Stimulated activated CD4-positive, alpha-beta T cell treated with anti-CD3 and anti-CD28 coated beads, Interleukin-15, amount 100 ng/mL, for 1 hour (primary cell): Measurements from ENCODE around the gene ITPK1.

ENCODE experiments used
- DNase-seq, 2 donors: peaks; one replicate each; pipeline ENCODE4 v3.0.0-alpha.2; 2020; ENCODE audit warnings: low read depth in 1 of 2, low spot score in 1 of 2

Gene ITPK1

DNA sequence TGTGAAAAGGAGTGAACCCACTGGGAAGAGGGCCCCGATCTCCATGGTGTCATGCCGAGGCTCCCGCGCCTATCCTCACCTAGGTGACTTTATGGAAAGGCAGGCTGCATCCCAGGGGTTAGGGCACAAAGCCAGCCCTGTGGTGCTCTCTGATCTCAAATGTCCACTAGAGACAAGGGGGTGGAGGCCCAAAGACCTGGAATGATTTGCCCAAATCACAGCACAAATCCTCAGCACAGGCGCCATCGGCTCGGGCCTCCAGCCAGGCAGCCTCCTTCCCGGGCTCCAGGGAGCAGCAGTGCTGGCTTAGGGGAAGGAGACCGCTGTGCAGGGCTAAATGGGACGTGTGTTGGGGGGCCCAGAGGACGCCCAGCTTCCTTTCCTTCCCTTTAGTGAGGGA is 175.2 kb downstream of the ITPK1 start:
- DNase-seq = no peak

DNA sequence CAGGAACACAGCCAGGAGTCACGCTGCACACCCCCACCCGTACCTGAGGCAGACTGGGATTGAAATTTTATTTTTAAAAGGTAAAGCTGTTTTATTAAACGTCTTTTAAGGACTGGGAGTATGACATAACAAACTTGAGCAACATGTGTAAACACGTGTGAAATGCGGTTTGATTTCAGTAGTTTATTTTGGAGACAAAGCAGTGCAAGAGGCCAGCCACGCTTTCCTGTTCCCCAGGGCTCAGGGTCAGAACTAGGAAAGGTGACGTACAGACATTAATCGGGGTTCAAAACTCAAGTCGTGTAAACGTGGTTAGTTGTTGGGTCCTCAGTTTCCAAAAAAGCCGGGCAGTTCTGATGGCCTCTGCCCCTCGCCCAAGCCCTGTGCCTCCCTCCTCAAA is 176.0 kb downstream of the ITPK1 start:
- no peak for DNase-seq

DNA sequence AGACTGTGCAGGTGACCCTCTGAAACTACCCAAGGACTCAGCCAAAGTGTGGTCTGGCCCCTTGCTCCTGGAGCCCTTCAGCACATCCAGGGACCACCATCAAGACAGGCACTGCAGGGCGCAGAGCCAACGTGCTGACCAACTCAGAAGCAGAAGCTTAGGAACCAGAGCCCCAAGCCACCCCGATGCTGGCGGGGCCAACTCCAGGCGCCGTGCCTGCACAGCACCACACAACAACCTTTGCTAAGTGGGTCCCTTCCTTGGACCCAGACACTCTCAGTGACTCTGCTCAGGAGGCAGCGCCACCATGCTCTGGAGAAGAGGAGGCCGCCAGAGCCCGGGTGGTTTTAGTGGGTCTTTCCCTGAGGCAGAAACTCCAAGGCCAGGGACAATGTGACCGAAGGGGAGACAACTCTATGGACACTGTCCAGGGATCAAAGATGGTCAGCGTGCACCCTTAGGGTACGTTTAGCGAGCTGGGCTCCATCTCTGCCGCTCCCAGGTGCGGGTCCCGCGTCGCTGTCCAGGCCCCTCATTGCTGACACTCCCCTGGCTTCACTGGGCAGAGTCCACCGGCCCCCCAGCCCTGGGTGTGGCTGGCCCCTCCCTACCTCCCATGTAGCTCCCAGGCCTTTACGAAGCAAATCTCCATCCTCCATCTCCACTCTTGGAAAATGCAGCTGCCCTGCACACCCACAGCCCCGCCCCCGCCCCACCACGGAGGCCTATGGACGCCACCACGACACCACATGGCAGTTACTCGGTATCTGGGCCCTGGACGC is 176.6 kb downstream of the ITPK1 start:
- DNase-seq = no peak

DNA sequence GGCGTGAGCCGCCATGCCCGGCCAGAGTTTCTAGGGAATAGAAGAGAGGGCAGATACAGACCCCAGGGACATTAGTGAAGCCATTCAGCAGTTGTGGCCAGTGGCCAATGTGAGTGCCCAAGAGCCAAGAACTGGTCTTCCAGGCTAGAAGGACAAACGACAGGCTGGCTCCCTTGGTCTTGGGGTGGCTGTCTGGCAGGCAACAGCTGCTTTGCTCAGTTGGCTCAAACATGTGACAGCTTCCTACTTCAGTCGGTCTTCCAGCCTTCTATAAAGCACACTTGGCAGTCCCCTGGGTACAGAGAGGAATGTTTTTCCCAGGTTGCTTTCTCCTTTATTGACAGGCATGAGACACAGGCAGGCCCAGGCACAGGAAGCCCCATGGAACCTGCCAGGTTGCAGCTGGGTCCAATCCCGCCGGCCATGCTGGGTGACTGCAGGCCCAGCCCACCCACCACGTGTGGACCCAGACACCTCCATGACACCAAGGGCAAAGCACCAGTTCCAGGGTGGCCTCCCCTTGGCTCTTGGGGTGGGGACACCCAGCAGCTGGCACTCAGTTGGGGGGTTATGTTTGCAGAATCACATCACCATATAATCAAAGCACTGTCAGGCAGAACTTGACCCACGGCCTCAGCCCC is 177.4 kb downstream of the ITPK1 start:
- no peak for DNase-seq

DNA sequence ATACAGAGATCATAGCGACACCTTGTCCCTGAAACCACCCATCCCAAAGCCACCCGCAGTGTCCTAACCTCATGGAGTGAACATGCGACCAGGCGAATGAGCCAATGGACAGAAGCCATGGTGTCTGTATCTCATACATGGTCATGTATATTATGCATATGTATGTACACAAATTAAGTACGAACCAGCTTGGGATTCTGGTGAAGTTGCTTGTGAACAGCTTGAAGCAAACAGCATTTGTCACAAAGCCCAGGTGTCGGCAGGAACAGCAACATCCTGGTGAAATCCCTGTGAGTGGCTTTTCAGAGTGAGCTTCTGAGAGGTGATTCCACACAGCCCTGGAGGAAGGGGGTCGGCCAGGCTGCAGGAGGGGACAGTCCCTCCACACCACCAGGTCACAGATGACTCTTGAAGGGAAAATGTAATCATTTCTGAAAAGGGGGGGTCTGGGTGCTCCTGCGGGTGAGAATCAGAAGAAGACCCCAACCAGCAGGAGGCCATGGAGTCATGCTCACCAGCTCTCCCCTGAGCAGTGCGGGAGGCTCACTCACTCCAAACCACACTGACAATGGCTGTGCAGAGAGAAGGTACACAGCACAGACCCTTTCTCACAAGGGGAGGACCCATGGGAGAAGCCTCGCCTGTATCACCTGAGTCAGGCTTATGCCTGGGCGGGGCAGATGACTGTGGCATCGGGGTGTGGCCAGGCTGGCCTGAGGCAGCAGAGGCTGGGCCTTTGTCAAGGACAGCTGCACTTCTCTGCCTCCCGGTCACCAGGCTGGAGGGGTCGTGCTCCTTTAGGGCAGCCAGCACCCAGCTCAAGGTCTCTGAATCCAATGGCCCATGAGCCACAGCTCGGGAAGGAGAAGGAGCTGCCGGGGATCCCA is 178.4 kb downstream of the ITPK1 start:
- no peak for DNase-seq

DNA sequence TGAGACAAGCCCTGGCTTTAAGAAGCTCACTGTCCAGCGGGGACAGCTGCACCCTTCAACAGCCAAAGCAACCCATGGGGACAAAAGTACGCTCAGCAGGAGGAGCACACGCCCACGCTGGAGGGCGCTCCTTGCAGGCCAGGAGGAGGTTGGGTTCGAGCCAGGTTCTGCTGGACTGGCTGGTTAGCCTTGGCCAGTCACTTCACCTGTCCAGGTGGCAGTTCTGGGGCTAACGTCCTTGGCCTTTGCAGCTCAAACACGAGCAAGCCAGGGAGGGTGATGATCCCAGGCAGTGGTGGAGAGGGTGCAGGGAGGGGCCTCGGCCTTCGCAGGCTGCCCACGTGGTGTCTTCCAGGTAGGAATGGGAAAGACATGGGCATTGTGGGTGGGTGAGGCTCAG is 179.6 kb downstream of the ITPK1 start:
- no peak for DNase-seq

DNA sequence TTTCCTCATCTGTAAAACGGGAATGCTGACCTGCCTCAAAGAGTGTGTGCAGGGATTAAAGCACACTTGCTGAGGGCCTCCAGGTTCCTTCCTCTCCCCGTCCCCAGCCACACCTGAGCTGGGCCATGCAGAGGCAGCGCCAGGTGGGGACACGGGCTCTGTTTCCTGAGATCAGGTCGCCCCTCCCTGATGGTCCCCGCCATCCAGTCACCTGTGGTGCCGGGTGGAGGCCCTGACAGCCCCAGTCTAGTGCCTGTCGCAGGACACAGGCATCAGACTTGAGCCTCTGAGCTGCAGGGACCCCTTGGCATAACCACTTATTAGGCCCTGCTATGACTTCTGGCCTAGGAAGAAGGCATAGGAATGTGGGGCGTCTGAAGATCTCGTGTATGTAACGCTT is 180.3 kb downstream of the ITPK1 start:
- no peak for DNase-seq

DNA sequence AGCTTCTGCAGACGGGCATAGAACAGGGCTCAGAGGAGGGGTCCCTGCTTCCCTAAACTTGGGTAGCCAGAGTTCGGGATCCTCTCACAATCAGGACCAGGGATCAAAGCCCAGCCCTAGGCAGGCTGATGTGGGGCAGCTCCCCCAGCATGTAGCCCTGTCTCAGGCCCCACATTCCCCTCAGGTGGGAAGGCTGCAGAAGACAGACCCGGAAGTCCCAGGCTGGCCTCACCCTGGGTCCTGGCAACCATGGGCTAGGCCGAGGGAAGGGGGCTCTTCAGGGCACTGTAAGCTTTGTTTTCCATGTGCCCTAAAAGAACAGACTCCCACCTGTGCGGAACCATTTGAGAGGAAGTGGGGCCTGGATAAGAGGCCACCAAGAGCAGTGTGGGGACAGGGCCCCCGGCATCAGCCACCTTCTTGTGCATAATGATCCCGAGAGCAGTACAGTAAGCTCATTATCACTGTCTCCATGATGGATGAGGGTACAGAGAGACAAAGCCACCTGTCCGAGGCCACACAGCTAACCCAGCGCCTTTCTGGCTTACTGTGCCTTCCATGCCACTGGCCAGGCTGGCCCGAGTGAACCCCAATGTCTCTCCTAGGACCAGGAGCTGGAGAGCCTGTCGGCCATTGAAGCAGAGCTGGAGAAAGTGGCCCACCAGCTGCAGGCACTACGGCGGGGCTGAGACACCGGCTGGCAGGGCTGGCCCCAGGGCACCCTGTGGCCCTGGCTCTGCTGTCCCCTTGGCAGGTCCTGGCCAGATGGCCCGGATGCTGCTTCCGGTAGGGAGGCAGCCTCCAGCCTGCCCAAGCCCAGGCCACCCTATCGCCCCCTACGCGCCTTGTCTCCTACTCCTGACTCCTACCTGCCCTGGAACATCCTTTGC is 181.3 kb downstream of the ITPK1 start:
- no peak for DNase-seq

DNA sequence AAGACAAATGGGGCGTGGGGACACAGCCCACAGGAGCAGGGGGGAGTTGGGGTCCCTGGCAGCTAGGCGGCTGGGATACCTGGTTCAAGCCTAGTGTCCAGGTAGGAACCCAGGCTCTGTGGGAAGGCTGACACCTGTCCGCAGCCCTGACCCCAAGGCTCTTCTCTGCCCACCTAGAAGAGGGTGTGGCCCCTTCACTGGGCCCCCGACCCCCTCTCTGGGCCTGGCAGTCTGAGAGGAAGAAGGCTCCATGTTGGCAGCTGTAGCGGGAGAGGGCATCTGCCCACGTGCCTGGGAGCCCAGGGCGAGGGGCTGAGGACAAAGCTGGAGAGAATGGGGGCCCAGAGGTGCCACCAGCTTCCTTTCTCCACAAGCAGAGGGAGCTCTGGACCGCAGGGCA is 182.2 kb downstream of the ITPK1 start:
- no peak for DNase-seq

DNA sequence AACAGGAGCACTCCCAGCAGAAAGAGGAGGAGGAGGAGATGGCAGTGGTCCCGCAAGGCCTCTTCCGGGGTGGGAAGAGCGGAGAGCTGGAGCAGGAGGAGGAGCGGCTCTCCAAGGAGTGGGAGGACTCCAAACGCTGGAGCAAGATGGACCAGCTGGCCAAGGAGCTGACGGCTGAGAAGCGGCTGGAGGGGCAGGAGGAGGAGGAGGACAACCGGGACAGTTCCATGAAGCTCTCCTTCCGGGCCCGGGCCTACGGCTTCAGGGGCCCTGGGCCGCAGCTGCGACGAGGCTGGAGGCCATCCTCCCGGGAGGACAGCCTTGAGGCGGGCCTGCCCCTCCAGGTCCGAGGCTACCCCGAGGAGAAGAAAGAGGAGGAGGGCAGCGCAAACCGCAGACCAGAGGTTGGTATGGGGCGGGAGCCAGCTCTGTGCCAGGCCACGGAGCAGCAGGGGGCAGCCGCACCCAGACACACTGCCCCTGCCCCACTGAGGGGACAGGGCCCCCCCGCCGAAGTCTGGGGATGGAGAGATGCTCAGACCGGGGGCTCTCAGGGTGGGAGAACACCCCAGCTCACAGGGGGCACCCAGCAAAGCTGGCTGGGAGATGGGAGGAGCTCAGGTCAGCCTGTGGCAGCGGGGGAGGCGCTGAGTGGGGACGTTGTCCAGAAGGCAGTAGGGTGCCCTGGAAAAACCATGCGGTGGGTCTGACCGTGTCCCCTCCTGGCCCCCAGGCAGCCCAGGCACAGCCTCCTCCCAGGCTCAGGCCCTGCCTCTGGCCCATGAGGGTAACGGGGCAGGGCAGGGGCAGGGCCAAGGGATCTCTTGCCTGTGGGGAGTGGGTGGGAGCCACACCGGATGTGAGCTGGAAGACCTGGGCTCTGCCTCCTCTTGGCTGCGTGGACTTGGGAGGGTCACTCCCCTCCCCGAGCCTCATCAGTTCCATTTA is 183.0 kb downstream of the ITPK1 start:
- no peak for DNase-seq

DNA sequence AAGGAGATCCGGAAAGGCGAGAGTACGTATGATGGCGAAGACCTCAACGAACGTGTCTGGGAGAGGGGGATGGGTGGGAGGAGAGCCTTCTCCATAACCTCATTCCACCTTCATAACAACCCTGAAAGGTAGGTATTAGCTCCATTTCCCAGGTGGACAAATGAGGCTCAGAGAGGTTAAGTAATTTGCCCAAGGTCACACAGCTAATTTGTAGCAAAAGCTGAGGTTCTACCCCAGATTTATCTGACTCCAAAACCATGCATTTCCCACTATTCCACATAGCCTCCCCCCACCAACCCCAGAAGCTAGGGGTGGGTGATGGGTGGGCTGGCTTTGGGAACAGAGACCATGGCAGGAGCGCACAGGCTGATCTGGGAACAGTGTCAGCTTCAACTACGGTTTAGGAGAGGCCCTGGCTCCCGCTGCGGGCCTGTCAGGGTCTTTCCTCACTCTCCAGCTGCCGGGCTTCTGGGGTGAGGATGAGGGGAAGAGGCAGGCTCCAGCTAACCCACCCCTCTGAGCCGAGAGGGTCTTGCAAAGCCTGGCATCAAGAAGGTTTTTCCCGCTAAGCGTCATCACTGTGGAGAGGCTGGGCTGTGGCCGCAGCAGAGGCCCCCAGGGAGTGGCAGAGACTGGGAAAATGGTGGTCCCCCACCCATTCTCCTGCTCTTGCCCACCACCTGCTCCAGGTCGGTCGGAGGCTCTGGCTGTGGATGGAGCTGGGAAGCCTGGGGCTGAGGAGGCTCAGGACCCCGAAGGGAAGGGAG is 183.9 kb downstream of the ITPK1 start:
- no peak for DNase-seq

DNA sequence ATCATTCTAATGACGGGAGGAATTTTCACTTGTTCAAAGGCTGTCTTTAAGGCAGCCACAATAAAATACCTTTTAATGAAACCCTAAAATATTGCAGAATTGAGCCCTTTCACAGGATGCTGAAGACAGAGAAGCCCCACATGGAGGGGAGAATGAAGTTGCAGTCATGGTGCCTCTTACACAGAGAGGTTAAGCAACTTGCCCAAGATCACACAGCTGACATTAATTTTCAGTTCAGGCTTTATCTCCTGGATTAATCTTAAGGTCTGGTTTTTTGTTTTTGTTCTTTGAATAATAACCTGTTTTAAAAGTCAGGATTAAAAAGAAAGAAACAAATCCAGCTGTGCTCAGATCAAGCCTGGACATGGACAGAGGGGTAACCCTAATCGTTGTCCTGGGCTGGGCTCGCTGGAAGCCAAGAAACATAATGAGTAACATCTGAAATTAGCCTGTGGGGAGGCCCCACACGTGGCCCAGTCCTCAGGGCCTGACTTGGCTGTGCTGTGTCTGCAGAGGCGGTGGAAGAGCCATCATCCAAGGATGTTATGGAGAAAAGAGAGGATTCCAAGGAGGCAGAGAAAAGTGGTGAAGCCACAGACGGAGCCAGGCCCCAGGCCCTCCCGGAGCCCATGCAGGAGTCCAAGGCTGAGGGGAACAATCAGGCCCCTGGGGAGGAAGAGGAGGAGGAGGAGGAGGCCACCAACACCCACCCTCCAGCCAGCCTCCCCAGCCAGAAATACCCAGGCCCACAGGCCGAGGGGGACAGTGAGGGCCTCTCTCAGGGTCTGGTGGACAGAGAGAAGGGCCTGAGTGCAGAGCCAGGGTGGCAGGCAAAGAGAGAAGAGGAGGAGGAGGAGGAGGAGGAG is 184.8 kb downstream of the ITPK1 start:
- no peak for DNase-seq

DNA sequence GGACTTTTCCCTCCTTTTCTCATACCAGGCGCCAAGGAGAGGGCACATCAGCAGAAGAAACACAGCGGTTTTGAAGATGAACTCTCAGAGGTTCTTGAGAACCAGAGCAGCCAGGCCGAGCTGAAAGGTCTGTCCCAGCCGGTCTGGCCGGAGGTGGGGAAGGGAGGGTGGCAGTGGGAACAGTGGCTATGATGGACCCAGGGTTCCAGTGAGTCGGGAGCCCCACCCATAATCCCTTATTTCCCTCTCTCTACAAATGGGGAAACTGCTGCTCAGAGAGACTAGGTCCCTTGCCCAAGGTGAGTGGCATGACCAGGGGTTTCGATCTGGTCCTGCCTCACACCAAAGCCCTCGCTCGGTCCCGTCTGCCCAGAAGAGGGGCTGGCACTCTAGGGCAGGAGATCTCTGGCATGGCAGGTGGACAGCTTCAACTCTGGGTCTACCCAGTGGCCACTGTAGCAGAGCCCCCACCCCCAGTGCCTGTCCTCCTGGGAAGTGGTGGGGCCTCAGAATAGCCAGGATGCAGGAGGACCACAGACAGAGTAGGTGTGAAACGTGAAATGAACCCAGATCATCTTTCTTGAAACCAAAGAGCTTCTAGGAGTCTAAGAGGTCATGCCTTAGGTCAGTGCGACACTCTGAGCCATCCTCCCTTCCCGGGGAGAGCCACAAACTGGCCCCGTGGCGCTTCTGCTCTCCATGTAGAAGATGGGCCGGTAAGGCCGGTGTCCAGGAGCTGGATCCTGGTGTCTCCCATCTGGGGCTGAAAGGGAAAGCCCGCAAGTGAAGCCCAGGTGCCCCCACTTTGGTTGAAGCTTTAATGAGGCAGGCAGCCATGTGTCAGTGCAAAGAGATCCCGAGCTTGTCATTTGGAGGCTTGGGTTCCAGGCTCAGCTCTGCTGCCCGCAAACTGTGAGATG is 185.8 kb downstream of the ITPK1 start:
- DNase-seq = no peak

DNA sequence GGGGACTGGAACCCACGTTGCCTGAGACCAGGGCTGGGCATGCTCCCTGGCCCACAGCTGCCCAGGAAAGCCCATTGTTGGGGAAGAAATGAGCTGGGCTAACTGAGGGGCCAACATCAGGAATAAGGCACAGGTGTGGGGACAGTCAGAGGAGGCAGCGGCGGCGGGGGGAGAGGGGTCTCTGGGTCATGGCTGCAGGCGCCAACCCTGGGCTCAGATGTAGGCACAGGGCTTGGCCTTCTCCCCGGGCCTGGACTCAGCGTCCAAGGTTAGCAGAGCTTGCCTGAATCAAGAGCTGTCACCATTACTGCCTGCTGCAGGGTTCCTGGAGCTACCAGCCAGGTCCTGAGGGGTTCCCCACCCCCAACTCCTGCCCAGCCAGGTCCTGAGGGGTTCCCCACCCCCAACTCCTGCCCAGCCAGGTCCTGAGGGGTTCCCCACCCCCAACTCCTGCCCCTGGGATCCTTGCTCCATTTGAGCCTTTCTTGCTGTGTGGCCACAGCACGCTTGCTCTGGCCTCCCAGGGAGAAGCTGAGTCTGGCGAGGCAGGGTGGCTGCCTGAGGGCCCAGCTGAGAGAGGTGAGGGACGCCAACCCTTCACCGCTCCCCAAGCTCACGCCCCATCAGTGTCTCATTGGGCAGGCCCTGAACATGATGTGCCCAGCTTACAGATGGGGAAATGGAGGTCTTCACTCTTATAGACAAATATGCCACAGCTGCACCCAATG is 186.6 kb downstream of the ITPK1 start:
- no peak for DNase-seq

DNA sequence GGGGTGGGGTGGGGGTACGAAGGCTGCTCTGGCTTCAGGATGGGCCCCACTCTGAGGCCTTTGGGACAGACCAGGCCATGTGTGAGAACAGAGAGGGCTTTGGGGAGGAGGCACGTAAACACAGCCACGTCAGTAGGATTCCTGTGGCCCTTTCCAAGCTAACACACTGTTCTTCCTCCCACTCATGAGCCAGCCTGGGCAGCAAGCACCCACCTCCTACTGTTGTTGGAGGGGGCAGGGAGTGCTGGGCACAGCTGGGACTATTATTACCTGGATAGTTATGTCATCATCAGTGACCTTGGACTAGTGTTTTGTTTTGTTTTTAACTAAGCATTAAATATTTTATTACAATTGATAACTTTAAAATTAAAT is 187.5 kb downstream of the ITPK1 start:
- no peak for DNase-seq
